ENCODE results near the gene PRRX2. TPM values are rescaled to one million over a fixed set of nuclear protein-coding genes. Genes with fewer than 3 reads are reported as not detected.
"Not testable (repeated sequence)": the region's sequence is repeated elsewhere in the genome, so short reads cannot be mapped to it uniquely, and the experiment has no call there.

The PRRX2 gene
- total RNA-seq, 1 donor from 2014 or later = 13.2 TPM

DNA sequence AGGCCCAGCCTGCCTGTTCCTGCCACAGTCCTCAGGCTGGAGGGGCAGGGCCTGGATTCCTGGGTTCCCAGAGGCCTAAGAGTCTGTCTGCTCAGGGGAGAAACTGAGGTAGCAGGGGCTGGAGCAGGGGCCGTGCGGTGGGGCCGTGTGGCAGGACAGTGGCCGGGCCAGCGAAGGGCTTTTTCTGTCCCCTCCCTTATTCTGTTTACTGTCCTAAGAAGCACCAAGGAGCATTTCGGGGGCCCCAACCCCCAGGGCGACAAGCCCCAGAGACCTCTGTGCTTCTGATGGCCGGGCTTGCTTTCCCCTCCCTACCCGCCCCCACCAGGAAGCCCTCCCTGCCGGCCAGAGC, 16.7 kb upstream of the PRRX2 start:
- intact Hi-C loops (cut with DNase I) = no loop called here
- ATAC-seq (no peak), DNase-seq (ENCODE audit: low spot score) (no peak)

DNA sequence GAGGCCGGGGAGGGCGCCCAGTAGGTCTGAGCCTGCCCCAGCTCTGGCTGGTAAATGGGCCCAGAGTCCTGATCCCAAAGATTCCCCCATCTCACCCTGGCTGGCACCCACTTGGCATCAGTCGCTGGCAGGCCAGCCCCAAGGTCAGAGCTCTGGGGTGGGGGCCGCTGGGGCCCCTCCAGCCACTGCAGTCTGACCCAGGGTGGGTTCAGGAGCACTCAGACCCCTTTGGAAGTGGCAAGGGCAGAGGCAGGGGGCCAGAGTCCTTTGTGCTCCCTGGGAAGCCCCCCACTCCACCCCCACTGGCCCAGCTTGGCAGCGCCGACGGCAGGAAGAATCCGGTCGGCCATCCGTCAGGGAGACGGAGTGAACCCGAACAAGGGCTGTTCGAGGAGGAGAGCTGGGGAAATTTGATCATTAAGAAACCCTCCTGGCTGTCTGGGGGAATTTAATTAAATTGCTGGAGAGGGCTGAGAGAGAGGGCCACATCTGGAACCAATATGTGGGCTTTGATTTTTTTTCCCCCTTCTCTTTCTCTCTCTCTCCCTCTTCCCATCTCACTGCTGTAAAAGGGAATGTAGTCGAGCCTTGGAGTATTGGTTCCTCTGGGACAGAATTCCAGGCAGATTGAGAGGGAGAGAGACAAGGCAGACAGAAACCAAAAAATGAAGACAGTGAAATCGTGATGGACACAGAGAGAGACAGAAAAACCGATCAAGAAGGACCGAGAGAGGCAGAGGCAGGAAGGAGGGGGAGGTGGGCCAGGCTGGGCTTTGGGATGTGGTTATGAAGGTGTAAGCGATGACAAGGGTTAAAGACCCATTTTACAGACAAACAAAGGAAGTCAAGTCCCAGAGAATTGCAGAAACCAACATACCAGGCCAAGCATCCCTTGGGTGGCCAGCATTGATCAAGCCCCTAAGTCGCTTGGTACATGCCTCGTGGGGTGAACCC, 15.4 kb upstream of the PRRX2 start:
- intact Hi-C loops (cut with DNase I) = no loop called here
- DNase-seq (ENCODE audit: low spot score) = no peak
- ATAC-seq = no peak

DNA sequence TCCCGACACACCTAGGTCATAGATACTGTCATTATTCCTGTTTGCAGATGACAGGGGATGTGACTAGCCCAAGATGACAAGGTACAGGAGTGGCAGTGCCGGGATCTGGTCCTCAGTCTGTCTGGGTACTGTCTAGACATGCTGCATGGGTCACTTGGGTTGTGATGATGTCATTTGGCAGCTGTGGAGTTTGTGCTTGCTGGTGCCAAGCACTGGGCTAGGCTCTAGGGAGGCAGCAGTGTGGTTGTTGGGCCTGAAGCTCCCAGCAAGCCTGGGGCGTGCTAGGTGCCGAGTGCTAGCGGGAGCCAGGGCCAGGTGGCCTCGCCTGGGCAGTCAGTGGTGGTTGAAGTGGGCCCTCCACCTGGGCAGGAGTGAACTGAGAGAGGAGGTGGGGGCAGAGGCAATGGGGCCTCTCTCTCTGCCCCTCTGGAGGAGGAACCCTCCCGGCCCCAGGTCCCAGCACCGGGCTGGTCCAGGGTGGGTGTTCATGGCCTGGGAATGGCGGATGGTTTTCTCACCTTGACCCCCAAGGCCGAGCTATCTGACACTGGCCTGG, 14.7 kb upstream of the PRRX2 start:
- no peak for DNase-seq (ENCODE audit: low spot score)
- intact Hi-C loops (cut with DNase I) = no loop called here
- ATAC-seq = no peak

DNA sequence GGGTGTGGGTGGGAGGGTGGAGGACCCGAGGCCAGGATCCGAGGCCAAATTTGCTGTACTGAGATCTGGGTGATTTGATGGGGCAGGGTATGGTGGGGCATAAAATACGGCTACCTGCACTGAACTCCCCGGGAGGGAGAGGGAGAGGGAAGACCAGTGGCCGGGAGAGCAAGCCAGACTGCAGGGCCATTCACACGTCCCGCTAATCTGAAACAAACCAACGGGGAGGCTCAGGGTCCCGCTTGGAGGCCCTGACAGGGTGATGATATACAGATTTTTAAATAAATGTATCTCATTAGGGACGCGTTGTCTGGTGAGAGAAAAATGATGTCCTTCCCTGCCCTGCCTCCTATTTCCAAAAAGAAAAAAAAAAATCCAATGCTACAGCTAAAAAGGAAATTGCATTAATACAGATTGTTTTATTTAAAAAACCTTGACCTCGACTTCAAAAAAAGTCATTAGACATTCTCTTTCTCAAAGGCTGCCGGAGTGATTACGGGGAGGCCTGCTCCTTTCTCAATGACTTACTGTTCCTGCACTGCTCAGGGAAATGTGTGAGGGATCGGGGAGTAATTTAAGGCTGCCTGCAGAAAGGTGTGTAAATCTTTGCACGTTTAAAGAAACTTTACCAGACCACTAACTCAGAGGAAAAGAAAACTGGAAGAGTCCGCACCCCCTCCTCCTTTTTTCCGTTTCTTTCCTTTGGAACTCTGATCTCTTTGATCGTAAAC, 11.5 kb upstream of the PRRX2 start:
- intact Hi-C loops (cut with DNase I) = no loop called here
- no peak for DNase-seq (ENCODE audit: low spot score)
- no peak for ATAC-seq

DNA sequence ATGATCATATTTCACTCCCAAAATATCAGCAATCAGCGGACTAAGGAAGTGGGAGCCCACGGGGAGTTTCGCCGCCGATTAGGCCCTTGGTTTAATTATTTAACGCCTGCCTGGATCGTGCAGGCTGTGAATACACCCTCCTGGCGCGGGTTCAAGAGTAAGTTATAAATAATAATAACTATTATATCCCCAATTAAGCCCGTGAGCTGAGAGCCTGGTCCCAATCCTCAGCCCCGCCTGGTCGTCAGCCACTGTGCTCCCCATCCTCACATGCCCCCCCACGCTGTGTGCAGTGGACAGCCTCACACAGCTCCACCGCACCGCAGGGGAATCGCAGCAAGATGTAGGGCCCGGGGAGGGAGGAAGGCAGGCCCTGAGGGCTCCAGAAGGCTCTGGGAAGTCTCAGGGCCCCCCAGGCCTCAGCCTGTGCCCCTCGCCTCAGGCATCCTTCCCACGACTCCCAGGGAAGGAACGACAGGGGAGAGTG, 10.8 kb upstream of the PRRX2 start:
- intact Hi-C loops (cut with DNase I) = no loop called here
- DNase-seq (ENCODE audit: low spot score) (no peak), ATAC-seq (no peak)

DNA sequence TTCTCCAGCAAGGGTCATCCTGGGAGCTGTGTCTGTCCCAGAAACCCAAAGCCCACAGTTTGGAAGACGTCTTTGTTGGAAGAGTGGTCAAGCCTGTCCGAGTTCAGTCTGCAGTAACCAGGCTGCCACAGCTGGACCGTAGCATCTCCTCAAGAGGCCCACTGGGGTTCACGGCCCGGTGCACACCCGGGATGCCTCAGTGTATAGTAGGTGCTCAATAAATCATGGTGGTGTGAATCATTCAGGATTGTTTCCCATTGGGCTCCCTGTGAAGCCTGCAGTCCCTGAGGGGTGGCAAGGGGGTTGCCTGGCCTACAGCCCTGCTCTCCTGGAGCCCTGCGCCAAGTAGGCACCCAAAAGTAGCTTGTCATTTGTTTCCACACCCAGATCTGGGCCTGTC, 10.3 kb upstream of the PRRX2 start:
- no peak for ATAC-seq
- intact Hi-C loops (cut with DNase I) = no loop called here
- no peak for DNase-seq (ENCODE audit: low spot score)

DNA sequence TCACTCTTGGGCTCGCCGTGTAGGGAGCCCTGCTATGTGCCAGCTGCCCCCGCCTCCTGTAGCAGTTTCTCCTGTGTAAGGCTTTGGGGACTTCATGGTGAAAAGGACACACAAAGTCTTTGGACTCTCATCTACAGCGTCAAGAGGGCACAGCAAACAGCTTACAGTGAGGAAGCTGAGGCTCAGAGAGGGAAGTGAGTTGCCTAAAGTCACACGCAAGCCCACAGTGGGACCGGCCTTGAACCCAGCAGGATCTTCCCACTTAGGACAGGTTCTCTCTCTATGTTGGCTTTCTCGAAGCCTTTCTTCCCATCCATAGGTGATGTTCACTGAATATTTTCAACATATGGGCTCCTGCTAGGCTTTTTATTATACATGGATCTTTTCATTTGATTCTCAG, 9.8 kb upstream of the PRRX2 start:
- intact Hi-C loops (cut with DNase I) = no loop called here
- DNase-seq (ENCODE audit: low spot score) = no peak
- ATAC-seq = no peak

DNA sequence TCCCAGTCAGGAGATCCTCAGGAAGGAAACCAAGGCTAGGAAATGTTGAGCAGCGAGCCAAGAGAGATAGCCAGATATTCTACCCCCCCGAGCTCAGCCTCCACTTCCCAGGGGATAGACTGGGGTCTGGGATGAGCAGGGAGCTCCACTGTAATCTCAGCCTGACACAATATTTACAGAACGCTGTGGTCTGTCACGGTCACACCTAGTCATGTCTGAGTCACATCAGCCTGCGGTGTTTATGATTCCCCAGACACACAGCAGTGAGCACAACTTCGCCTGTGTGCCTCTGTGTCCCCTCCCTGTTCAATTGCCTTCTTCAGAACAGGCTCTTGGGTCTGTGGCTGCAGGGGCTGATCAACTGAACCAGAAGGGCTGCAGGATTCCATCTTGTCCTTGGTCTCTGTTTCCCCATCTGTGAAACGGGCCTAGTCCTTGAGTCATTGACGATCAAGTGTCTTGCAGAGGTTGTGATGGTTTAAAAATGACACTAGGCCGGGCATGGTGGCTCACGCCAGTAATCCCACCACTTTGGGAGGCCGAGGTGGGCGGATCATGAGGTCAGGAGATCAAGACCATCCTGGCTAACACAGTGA, 8.6 kb upstream of the PRRX2 start:
- intact Hi-C loops (cut with DNase I) = no loop called here
- ATAC-seq = no peak
- no peak for DNase-seq (ENCODE audit: low spot score)

DNA sequence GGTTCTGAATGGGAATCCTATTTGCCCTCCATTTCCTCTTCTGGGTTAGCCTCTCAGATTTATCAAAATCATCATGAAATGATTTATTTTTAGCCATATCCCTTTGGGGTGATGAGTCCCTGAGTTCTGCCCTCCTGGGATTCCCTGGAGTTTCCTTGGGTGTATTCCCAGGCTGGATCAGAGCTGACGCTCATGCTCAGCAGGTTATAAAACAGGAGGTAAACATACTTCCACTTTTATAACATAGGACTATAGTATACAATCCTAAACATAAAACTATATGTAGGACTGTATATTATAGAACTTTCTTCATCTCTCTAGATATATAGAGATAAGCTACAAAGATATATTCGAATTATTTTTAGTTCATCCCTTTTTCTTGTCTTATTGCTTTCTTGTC, 4.4 kb upstream of the PRRX2 start:
- no peak for DNase-seq (ENCODE audit: low spot score)

DNA sequence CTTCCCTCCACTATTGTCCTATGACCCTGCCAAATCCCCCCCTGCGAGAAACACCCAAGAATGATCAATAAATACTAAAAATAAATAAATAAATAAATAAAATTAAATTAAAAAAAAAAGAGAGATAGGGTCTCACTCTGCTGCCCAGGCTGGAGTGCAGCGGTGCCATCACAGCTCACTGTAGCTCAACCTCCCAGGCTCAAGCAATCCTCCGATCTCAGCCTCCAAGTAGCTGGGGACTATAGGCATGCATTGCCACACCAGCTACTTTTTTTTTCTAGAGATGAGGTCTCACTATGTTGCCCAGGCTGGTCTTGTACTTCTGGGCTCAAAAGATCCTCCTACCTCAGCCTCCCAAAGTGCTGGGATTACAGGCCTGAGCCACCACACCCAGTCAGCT, 3.2 kb upstream of the PRRX2 start:
- DNase-seq (ENCODE audit: low spot score); intact Hi-C loops (cut with DNase I); ATAC-seq: not testable (repeated sequence)

More for the DNA sequence above, 4.4 kb upstream of the PRRX2 start:
- ATAC-seq = no peak
- intact Hi-C loops (cut with DNase I) = no loop called here

DNA sequence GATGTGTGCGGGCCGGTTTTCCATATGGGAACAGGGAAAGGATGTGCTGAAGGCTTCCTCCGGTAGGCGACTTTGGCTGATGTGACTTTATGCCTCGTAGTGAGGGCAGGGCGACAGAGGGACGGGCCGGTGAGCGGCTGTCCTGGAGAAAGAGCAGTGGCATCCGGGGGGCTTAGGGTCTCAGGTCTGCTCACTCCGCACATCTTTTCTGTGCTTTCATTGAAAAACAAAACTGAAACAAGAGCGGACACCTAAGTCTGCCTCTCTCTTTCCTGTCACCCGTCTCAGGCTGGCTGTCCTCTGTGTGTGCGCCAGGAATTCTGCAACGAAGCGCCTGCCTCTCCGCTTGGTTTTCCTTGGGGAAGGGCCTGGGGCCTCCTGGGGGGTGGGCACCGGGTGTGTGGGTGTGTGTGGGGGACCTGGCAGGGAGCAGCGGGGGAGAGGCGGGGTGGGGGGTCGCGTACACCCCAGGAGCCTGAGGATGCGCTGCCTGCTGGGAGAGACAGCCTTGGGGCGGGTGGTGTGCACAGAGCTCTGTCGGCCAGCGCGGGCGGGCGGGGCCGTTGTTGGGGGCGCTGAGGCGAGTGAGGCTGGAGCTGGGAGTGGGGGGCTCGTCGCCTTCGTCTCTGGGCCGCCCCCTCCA, 580 bp upstream of the PRRX2 start:
- DNase-seq (ENCODE audit: low spot score) = no peak
- intact Hi-C loops (cut with DNase I) = no loop called here
- peak; percentile 64 for ATAC-seq

DNA sequence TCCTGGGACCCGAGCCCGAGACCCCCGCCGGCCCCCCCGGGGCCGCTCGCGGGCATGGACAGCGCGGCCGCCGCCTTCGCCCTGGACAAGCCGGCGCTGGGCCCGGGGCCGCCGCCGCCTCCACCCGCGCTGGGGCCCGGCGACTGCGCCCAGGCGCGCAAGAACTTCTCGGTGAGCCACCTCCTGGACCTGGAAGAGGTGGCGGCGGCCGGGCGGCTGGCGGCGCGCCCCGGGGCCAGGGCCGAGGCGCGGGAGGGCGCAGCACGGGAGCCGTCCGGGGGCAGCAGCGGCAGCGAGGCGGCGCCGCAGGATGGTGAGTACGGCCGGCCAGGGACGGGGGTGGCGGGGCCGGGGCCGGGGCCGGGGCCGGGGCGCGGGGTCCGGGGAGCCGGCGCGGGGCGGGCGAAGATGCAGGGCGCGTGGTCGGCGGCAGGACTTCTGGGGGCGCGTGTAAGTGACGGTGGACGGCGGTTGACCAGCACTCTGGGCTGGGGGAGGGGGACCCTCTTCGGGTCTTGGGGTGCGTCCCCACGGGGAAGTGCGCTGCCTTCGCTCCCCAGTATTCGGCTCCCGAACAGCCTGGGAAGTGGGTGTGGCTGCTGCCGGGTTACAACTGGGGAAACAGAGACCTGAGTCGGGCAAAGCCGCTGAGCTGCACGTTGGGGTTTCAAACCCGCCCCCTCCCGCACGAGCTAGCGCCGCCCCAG, 520 bp downstream of the PRRX2 start:
- intact Hi-C loops (cut with DNase I) = no loop called here
- ATAC-seq (no peak), DNase-seq (ENCODE audit: low spot score) (no peak)

DNA sequence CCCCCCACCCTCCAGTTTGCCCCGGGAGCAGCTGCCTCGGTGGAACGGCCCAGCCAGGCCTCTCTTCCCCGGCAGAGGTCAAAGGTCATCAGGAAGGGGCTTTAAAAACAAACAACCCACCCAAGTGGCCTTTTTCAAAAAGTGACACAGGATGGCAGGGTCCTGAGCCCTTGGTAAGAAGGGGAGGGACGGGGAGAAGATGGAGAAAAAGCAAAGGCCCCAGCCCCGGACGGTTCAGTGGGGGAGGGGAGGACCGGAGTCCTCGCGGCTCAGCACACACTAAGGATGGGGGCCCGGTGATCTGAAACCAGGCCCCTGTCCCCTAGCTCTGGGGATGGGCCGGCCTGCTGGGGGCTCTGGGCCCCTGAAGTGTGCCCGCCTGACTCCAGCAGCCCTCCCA, 1.1 kb downstream of the PRRX2 start:
- peak; percentile 43 for ATAC-seq
- DNase-seq (ENCODE audit: low spot score) = no peak
- intact Hi-C loops (cut with DNase I) = no loop called here

DNA sequence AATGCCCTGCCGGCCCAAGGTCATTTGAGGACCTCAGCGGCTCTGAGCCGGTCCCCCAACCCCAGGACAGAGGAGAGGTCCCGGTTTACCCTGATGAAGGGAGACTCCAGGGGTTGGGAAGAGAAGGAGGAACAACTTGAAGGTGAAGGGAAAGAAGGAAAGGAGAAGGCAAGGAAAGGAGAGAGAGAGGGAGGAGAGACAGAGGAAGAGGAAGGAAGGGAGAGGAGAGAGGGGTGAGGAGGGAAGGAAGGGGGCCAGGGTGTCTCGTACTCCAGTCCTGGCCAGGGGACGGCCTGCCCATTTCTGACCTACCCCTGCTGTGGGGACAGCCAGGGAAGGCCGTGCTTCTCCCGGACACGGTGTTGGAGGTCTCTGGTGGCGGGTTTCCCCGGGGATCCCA, 1.9 kb downstream of the PRRX2 start:
- ATAC-seq (no peak), DNase-seq (ENCODE audit: low spot score) (no peak)
- intact Hi-C loops (cut with DNase I) = no loop called here

DNA sequence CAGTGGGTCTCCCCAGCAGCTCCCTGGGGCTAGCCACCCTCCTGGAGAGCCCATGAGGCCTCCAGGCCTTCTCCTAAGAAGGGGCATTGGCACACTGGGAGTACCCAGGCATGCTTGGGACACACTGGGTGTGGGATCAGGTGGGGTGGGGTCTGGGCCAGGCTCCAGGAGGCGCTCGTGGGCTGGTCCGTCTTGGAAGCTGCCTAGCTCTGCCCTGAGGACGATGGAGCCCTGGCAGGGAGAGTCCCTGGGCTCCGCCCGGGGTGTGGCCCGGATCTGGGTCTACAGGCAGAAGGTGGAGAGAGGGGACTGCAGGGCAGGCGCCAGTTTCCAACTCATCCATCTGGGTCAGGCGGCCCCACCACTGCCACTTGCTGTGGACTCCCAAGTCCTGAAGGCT, 2.4 kb downstream of the PRRX2 start:
- intact Hi-C loops (cut with DNase I) = no loop called here
- no peak for ATAC-seq
- no peak for DNase-seq (ENCODE audit: low spot score)

DNA sequence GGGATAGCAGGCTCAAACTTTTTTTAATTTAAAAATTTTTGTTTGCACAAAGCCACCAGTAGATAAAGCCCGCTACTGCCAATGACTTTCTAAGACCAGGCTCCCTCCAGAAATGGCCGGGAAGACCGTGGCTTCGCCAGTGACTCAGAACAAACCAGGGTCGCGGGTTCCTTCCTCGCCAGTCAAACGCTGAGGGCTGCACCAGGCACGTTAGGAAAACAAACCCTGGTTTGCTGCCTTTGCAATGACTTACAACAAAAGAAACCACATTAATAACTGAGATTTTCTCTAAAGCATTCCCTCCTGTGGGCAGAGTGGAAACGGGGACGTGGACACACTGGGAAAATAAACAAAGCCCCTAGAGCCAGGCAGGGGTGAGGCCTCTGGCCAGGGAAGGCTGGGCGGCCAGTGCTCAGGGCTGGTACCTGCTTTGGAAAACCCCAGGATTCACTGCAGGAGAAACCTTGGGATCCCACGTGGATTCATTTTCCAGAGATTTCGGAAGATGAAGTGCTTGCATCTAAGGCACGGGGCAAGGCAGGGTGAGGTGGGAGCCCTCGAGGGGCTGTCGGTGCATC, 3.8 kb downstream of the PRRX2 start:
- intact Hi-C loops (cut with DNase I) = no loop called here
- DNase-seq (ENCODE audit: low spot score) (no peak), ATAC-seq (no peak)

DNA sequence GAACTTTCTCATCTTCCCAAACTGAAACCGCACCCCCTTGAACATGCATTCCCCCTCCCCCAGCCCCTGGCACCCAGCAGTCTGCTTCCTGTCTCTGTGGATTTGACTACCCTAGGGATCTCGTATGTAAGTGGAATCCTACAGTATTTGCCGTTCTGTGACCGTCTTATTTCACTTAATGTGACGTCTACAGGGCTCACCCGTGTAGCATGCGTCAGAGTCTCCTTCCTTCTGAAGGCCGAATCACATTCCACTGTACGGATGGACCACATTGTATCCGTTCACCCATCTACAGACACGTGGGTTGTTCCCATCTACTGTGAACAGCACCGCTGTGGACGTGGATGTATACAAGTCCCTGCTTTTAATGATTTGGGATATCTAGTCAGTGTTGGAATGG, 4.5 kb downstream of the PRRX2 start:
- no peak for ATAC-seq
- intact Hi-C loops (cut with DNase I) = no loop called here
- DNase-seq (ENCODE audit: low spot score) = no peak

DNA sequence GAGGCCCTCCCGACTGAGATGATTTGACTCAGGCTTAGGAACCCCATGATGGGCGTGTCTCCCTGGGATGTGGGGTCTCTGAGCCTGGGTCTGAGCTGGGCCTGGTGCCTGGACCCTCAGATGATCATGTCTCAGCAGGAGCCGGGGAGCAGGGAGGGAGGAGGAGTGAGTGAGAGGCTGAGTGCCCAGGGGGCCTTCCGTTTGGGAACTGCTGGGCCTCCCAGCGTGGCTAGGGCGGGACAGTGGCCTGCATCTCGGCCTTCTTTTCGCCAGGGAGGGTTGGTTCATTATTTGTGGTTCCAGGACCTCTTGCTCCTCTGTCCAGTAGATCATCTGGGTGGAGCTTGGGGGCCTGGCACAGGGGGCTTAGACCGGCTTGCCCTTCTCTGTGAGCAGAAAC, 5.6 kb downstream of the PRRX2 start:
- intact Hi-C loops (cut with DNase I) = no loop called here
- ATAC-seq = no peak

More for the DNA sequence above, 5.6 kb downstream of the PRRX2 start:
- no peak for DNase-seq (ENCODE audit: low spot score)
